Activated naive CD8-positive, alpha-beta T cell treated with anti-CD3 and anti-CD28 coated beads, Interleukin-2, amount 50 U/mL, for 16 hours (primary cell): ENCODE data around the gene NRG3.
"Not testable (repeated sequence)": the region's sequence is repeated elsewhere in the genome, so short reads cannot be mapped to it uniquely, and the experiment has no call there.

ENCODE experiments used
- DNase-seq: peaks from one replicate; pipeline ENCODE4 v3.0.0-alpha.2; 2020; ENCODE audit warnings: low read depth, low spot score

The NRG3 gene

GRCh38 chr10:82969405-82969804, 1094.4 kb downstream of the NRG3 start:
- DNase-seq, result no peak

DNA sequence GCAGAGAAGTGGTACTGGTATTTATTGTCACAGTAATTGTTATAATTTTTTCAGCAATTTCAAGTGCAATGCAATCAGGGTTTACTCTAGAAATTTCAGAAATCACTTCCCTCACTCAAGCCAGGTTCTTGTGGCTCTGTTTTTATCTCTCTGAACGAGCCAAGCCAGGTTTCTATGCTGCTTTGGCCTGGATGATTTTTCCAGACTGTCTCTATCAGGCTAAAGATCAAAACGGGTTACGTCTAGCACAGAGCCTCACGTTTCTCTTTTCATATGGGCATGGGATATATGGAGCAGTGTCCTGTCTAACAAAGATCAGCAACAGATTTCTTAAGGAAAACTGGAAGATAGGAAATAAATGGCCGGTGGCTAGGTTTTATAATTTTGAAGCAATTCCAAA, 1105.3 kb downstream of the NRG3 start:
- DNase-seq, result no peak

GRCh38 chr10:82981137-82981723, 1106.2 kb downstream of the NRG3 start:
- no peak for DNase-seq

- no peak for DNase-seq
Measured at GRCh38 chr10:82982110-82982608, 1107.2 kb downstream of the NRG3 start.

DNA sequence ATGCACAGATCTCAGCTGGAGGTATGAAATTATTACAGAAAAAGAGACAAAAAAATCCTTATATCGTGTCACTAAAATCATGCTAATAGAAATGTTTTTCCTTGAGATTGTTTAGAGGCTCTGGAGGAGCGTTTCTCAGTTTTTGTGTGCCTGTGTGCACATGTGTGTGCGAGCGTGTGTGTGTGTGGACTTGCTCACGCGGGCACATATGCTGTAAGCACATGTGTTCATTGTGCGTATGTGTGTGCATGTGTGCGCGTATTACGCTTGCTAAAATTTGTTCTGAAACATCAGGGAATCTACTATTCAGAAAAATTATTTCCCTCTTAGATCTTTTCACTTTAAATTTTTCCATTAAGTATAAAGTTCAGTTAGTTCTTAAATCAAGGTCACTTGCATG, 1111.2 kb downstream of the NRG3 start:
- DNase-seq, result no peak

DNA sequence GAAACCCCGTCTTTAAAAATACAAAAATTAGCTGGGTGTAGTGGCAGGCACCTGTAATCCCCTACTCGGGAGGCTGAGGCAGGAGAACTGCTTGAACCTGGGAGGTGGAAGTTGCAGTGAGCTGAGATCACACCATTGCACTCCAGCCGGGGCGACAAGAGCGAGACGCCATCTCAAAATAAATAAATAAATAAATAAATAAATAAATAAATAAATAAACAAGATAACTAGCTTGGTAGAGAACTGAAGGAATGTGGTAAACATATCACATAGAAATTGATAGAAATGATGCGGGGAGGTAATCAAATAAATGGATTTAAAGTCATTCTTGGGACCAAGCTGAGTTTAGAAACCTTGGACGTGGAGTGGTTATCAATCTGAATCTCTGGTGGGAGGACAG, 1131.5 kb downstream of the NRG3 start:
- DNase-seq, result not testable (repeated sequence)

DNA sequence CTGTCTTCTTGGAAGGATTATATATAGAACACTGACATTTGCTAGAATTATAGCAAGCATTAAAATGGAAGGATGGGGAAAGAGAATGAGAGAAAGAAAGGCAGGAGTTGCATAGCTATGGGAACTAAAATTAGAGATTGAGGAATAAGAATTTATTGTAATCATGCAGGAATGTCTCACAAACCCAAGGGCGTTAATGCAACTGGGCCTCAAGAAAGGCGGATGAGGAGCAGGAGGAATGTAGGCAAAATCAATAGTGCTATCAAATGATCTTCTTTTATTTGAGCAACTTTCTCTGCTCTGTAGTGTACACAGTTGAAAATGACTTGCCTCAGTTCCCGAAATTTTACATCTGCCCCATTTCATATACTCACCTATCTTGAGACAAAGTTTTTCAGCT, 1132.5 kb downstream of the NRG3 start:
- no peak for DNase-seq

GRCh38 chr10:83012866-83013265, 1137.9 kb downstream of the NRG3 start:
- DNase-seq, result no peak

GRCh38 chr10:83017076-83017867, 1142.3 kb downstream of the NRG3 start:
- no peak for DNase-seq

- DNase-seq, result no peak
Measured at GRCh38 chr10:83023662-83024061, 1148.7 kb downstream of the NRG3 start.
